HG03521 (cell line): ENCODE measurements around the gene NFATC3.
"Not testable (repeated sequence)": the region's sequence is repeated elsewhere in the genome, so short reads cannot be mapped to it uniquely, and the experiment has no call there.

ENCODE experiments used
- ATAC-seq: cut with Tn5 transposase; IDR thresholded peaks from one replicate; pipeline ENCODE4 v1.9.1; 2021; ENCODE audit warnings: mild to moderate bottlenecking, moderate library complexity; ENCODE audit not compliant: unreplicated experiment

Gene NFATC3

GRCh38 chr16:68115851-68116250 is 30.7 kb downstream of the NFATC3 start:
- no peak for ATAC-seq

- ATAC-seq: no peak
These were observed 31.2 kb downstream of the NFATC3 start for GRCh38 chr16:68116256-68116867.

- ATAC-seq: no peak
These were observed 32.7 kb downstream of the NFATC3 start for GRCh38 chr16:68117884-68118283.

- not testable (repeated sequence) for ATAC-seq
These were observed 33.8 kb downstream of the NFATC3 start for GRCh38 chr16:68118954-68119353.

GRCh38 chr16:68120496-68120895 is 35.3 kb downstream of the NFATC3 start:
- ATAC-seq: not testable (repeated sequence)

GRCh38 chr16:68126395-68126794 is 41.2 kb downstream of the NFATC3 start:
- no peak for ATAC-seq

- ATAC-seq: no peak
These were observed 43.6 kb downstream of the NFATC3 start for GRCh38 chr16:68128577-68129305.

GRCh38 chr16:68130520-68130919 is 45.4 kb downstream of the NFATC3 start:
- ATAC-seq: no peak

- ATAC-seq: no peak
These were observed 46.9 kb downstream of the NFATC3 start for GRCh38 chr16:68131813-68132706.

GRCh38 chr16:68133000-68133399 is 47.8 kb downstream of the NFATC3 start:
- not testable (repeated sequence) for ATAC-seq

GRCh38 chr16:68134644-68135043 is 49.5 kb downstream of the NFATC3 start:
- no peak for ATAC-seq

- ATAC-seq: no peak
These were observed 51.3 kb downstream of the NFATC3 start for GRCh38 chr16:68136515-68136914.

GRCh38 chr16:68144008-68144407 is 58.8 kb downstream of the NFATC3 start:
- ATAC-seq: no peak

GRCh38 chr16:68146585-68146984 is 61.4 kb downstream of the NFATC3 start:
- ATAC-seq: no peak

- ATAC-seq: no peak
These were observed 62.3 kb downstream of the NFATC3 start for GRCh38 chr16:68147444-68147843.

GRCh38 chr16:68149596-68149995 is 64.4 kb downstream of the NFATC3 start:
- no peak for ATAC-seq

- no peak for ATAC-seq
These were observed 70.3 kb downstream of the NFATC3 start for GRCh38 chr16:68155425-68155824.

- ATAC-seq: no peak
These were observed 77.2 kb downstream of the NFATC3 start for GRCh38 chr16:68162413-68162812.

- not testable (repeated sequence) for ATAC-seq
These were observed 78.1 kb downstream of the NFATC3 start for GRCh38 chr16:68163275-68163674.

- no peak for ATAC-seq
These were observed 81.1 kb downstream of the NFATC3 start for GRCh38 chr16:68166264-68166663.

- ATAC-seq: no peak
These were observed 94.1 kb downstream of the NFATC3 start for GRCh38 chr16:68179196-68179795.
